Neural cell (in vitro differentiated cells): ENCODE results near the gene GSE1. TPM values are rescaled to one million over a fixed set of nuclear protein-coding genes. Genes with fewer than 3 reads are reported as not detected.

Source experiments
- H2AFZ ChIP-seq: fragments of 200-600, 300-800 bp; sonication (generic), shearing (Covaris generic); 2 replicates; pipeline ENCODE4 v1.6.0; 2014; ENCODE audit warnings: low read depth, mild to moderate bottlenecking, antibody characterized with exemption, low read length, moderate library complexity
- H3F3A ChIP-seq: fragments of 200-600 bp; shearing (Covaris generic); 2 replicates; pipeline ENCODE4 v1.6.1; 2016; ENCODE audit warnings: mild to moderate bottlenecking, moderate library complexity, mixed read lengths, antibody characterized with exemption, low read length; ENCODE audit not compliant: insufficient read depth, poor library complexity, severe bottlenecking
- H3K27ac ChIP-seq: fragments of 200-600, 300-800 bp; sonication (generic), shearing (Covaris generic); 2 replicates; pipeline ENCODE4 v1.5.1; 2014; ENCODE audit warnings: mild to moderate bottlenecking, low read length, moderate library complexity
- H3K27me3 ChIP-seq: fragments of 300-800, 200-600 bp; sonication (generic), shearing (Covaris generic); 2 replicates; pipeline ENCODE4 v1.6.0; 2014; ENCODE audit warnings: mild to moderate bottlenecking, low read depth, low read length, moderate library complexity; ENCODE audit not compliant: insufficient read depth
- H3K36me3 ChIP-seq: fragments of 300-800, 200-600 bp; sonication (generic), shearing (Covaris generic); 2 replicates; pipeline ENCODE4 v1.5.1; 2014; ENCODE audit warnings: mild to moderate bottlenecking, antibody characterized with exemption, low read length, moderate library complexity; ENCODE audit not compliant: insufficient read depth
- H3K4me2 ChIP-seq: fragments of 300-800, 200-600 bp; sonication (generic), shearing (Covaris generic); 2 replicates; pipeline ENCODE4 v1.6.0; 2014; ENCODE audit warnings: mild to moderate bottlenecking, low read length
- H3K4me3 ChIP-seq: fragments of 300-800, 200-600 bp; sonication (generic), shearing (Covaris generic); 2 replicates; pipeline ENCODE4 v1.5.1; 2014; ENCODE audit warnings: mild to moderate bottlenecking, low read length, moderate library complexity
- H3K79me2 ChIP-seq: fragments of 200-600 bp; shearing (Covaris generic); replicated peaks from 2 replicates; pipeline ENCODE4 v1.6.0; 2014; ENCODE audit warnings: mild to moderate bottlenecking, low read length, moderate library complexity; ENCODE audit not compliant: insufficient read depth
- H3K9ac ChIP-seq: fragments of 300-800, 200-600 bp; sonication (generic), shearing (Covaris generic); 2 replicates; pipeline ENCODE4 v1.6.1; 2016; ENCODE audit warnings: mild to moderate bottlenecking, low read length, mixed read lengths
- H3K9me2 ChIP-seq: fragments of 200-600 bp; shearing (Covaris generic); 2 replicates; pipeline ENCODE4 v1.6.1; 2016; ENCODE audit warnings: mild to moderate bottlenecking, low read length, mixed read lengths; ENCODE audit not compliant: insufficient read depth
- H3K9me3 ChIP-seq: fragments of 200-600, 300-800 bp; sonication (generic), shearing (Covaris generic); 2 replicates; pipeline ENCODE4 v1.6.1; 2016; ENCODE audit warnings: mild to moderate bottlenecking, mixed run types, low read length, moderate library complexity, mixed read lengths
- H4K20me1 ChIP-seq: fragments of 200-600 bp; shearing (Covaris generic); 2 replicates; pipeline ENCODE4 v1.6.1; 2016; ENCODE audit warnings: mild to moderate bottlenecking, mixed run types; ENCODE audit not compliant: insufficient read depth
- EP300 ChIP-seq: fragments of 450-650 bp; conservative IDR thresholded peaks from 2 replicates; pipeline ENCODE4 v1.6.1; 2014; ENCODE audit warnings: antibody characterized with exemption, mild to moderate bottlenecking, moderate library complexity; ENCODE audit not compliant: poor library complexity, severe bottlenecking
- EZH2 ChIP-seq: fragments of 200-600, 300-800 bp; shearing (Covaris generic), sonication (generic); IDR thresholded peaks from 2 replicates; pipeline ENCODE4 v1.6.1; 2014; ENCODE audit warnings: antibody characterized with exemption, low read length, borderline replicate concordance, mild to moderate bottlenecking; ENCODE audit not compliant: insufficient read depth, poor library complexity, severe bottlenecking
- MXI1 ChIP-seq: fragments of 450-650 bp; conservative IDR thresholded peaks from 2 replicates; pipeline ENCODE4 v1.6.1; 2014; ENCODE audit warnings: antibody characterized with exemption, mild to moderate bottlenecking; ENCODE audit not compliant: poor library complexity, severe bottlenecking
- POLR2AphosphoS5 ChIP-seq: IDR thresholded peaks from 2 replicates; pipeline ENCODE4 v1.6.1; 2012
- RAD21 ChIP-seq: fragments of 450-650 bp; conservative IDR thresholded peaks from 2 replicates; pipeline ENCODE4 v1.6.1; 2014; ENCODE audit warnings: antibody characterized with exemption, mild to moderate bottlenecking, moderate library complexity
- SMC3 ChIP-seq: fragments of 450-650 bp; conservative IDR thresholded peaks from 2 replicates; pipeline ENCODE4 v1.6.1; 2014; ENCODE audit warnings: antibody characterized with exemption, mild to moderate bottlenecking, moderate library complexity; ENCODE audit not compliant: poor library complexity
- TAF1 ChIP-seq: IDR thresholded peaks from 2 replicates; pipeline ENCODE4 v1.6.1; 2012; ENCODE audit warnings: low read depth
- polyA plus RNA-seq: library from polyadenylated mRNA; depleted of rRNA; stranded (reverse); fragments of >200 nt; gene quantifications from 2 replicates; pipeline ENCODE4 v1.2.3, GENCODE V29; 2014
- TF ChIP-seq, protein P1 (sequence below): IDR thresholded peaks from 2 replicates; pipeline ENCODE4 v1.6.1; 2012; ENCODE audit warnings: borderline replicate concordance
- TF ChIP-seq, protein P2 (sequence below): fragments of 450-650 bp; IDR thresholded peaks from 2 replicates; pipeline ENCODE4 v1.5.1; 2014; ENCODE audit warnings: antibody characterized with exemption, mild to moderate bottlenecking, moderate library complexity; ENCODE audit not compliant: poor library complexity, severe bottlenecking

Gene GSE1
- polyA plus RNA-seq, 1 donor from 2014 or later: 35.6 TPM

DNA sequence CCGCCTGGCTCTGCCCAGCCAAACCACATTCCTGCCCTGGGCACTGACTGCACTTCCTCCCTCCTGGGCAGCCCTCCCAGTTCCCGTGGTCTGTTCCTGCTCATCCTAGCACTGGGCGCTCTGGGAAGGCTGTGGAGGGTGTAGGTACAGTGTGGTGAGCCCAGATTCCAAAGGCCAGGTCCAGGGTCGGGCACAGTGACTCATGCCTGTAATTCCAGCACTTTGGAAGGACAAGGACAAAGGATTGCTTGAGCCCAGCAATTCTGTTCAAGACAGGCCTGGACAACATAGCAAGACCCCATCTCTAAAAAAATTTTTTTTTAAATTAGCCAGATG, 107.1 kb downstream of the GSE1 start:
- H3K9ac ChIP-seq: no peak overlapping the region
- no peak overlapping the region for H3K4me3 ChIP-seq
- H3K9me2 ChIP-seq: no peaks in the 10 kb centered on the region
- no peaks in the 10 kb centered on the region for H3K9me3 ChIP-seq
- no peak overlapping the region for H2AFZ ChIP-seq
- H3F3A ChIP-seq: no peaks in the 10 kb centered on the region
- H3K27me3 ChIP-seq: no peaks in the 10 kb centered on the region
- TF ChIP-seq EZH2 (no peak), POLR2AphosphoS5 (no peak)
- H3K27ac ChIP-seq: no peak overlapping the region
- H4K20me1 ChIP-seq: no peaks in the 10 kb centered on the region
- H3K79me2 ChIP-seq: no peaks in the 10 kb centered on the region
- no peaks in the 10 kb centered on the region for H3K36me3 ChIP-seq
- no peak overlapping the region for H3K4me2 ChIP-seq

DNA sequence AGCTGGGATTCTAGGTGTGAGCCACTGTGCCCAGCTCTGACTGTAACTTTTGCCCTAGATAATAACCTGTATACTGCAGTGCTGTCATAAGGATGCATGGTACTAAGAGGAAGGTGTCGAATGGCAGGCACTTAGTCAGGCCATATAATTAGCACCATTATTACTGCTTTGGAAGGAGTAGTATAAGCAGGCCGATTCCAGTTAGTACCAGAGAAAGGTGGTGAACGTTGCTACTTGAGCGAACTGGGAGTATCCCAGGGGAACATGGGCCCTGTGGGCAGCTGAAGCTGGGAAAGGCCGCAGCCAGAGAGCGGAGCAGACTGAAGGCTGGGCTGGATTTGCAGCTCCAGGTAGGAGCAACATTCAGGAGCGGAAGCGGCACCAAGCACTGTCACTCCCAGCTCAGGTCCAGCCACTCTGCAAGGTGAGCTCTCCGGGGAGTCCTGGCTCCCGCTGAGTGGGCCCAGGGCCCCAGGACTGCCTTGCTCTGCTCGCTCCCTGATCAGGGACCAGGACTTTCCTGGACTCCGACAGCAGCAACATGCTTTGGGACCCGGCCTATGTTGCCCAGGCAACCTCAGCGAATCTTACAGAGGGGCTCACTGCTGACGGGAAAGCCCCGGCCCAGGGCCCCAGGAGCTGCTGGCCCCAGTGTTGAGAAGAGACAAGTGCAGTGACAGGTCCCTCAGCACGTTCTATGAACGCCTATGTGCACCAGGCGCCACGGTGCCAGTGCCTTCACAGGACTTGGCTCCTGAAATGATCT, 109.2 kb downstream of the GSE1 start:
- TF ChIP-seq SMC3 (no peak), EZH2 (no peak), EP300 (no peak), RAD21 (no peak), MXI1 (no peak), TAF1 (no peak), POLR2AphosphoS5 (no peak)
- TF ChIP-seq, protein P1, sequence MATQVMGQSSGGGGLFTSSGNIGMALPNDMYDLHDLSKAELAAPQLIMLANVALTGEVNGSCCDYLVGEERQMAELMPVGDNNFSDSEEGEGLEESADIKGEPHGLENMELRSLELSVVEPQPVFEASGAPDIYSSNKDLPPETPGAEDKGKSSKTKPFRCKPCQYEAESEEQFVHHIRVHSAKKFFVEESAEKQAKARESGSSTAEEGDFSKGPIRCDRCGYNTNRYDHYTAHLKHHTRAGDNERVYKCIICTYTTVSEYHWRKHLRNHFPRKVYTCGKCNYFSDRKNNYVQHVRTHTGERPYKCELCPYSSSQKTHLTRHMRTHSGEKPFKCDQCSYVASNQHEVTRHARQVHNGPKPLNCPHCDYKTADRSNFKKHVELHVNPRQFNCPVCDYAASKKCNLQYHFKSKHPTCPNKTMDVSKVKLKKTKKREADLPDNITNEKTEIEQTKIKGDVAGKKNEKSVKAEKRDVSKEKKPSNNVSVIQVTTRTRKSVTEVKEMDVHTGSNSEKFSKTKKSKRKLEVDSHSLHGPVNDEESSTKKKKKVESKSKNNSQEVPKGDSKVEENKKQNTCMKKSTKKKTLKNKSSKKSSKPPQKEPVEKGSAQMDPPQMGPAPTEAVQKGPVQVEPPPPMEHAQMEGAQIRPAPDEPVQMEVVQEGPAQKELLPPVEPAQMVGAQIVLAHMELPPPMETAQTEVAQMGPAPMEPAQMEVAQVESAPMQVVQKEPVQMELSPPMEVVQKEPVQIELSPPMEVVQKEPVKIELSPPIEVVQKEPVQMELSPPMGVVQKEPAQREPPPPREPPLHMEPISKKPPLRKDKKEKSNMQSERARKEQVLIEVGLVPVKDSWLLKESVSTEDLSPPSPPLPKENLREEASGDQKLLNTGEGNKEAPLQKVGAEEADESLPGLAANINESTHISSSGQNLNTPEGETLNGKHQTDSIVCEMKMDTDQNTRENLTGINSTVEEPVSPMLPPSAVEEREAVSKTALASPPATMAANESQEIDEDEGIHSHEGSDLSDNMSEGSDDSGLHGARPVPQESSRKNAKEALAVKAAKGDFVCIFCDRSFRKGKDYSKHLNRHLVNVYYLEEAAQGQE: no peak
- TF ChIP-seq, protein P2, sequence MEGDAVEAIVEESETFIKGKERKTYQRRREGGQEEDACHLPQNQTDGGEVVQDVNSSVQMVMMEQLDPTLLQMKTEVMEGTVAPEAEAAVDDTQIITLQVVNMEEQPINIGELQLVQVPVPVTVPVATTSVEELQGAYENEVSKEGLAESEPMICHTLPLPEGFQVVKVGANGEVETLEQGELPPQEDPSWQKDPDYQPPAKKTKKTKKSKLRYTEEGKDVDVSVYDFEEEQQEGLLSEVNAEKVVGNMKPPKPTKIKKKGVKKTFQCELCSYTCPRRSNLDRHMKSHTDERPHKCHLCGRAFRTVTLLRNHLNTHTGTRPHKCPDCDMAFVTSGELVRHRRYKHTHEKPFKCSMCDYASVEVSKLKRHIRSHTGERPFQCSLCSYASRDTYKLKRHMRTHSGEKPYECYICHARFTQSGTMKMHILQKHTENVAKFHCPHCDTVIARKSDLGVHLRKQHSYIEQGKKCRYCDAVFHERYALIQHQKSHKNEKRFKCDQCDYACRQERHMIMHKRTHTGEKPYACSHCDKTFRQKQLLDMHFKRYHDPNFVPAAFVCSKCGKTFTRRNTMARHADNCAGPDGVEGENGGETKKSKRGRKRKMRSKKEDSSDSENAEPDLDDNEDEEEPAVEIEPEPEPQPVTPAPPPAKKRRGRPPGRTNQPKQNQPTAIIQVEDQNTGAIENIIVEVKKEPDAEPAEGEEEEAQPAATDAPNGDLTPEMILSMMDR: no peak
- no peaks in the 10 kb centered on the region for H4K20me1 ChIP-seq
- no peaks in the 10 kb centered on the region for H3K27me3 ChIP-seq
- H3K9me2 ChIP-seq: no peaks in the 10 kb centered on the region
- H2AFZ ChIP-seq: no peak overlapping the region
- H3K4me2 ChIP-seq: no peak overlapping the region
- no peaks in the 10 kb centered on the region for H3K36me3 ChIP-seq
- no peak overlapping the region for H3K9ac ChIP-seq
- no peaks in the 10 kb centered on the region for H3F3A ChIP-seq
- H3K27ac ChIP-seq: no peak overlapping the region
- no peak overlapping the region for H3K4me3 ChIP-seq
- H3K79me2 ChIP-seq: no peaks in the 10 kb centered on the region
- H3K9me3 ChIP-seq: no peaks in the 10 kb centered on the region
